GM18517 (cell line): ENCODE results near the gene TMEM238.

Source experiments
- ATAC-seq: cut with Tn5 transposase; IDR thresholded peaks from one replicate; pipeline ENCODE4 v1.9.1; 2021; ENCODE audit warnings: mild to moderate bottlenecking, moderate library complexity; ENCODE audit not compliant: unreplicated experiment

The TMEM238 gene

GRCh38 chr19:55360902-55361301 is 23.2 kb downstream of the TMEM238 start:
- no peak for ATAC-seq

GRCh38 chr19:55358943-55359908 is 24.9 kb downstream of the TMEM238 start:
- ATAC-seq = no peak

- ATAC-seq = no peak
Observed at GRCh38 chr19:55358493-55358892, 25.6 kb downstream of the TMEM238 start.

DNA sequence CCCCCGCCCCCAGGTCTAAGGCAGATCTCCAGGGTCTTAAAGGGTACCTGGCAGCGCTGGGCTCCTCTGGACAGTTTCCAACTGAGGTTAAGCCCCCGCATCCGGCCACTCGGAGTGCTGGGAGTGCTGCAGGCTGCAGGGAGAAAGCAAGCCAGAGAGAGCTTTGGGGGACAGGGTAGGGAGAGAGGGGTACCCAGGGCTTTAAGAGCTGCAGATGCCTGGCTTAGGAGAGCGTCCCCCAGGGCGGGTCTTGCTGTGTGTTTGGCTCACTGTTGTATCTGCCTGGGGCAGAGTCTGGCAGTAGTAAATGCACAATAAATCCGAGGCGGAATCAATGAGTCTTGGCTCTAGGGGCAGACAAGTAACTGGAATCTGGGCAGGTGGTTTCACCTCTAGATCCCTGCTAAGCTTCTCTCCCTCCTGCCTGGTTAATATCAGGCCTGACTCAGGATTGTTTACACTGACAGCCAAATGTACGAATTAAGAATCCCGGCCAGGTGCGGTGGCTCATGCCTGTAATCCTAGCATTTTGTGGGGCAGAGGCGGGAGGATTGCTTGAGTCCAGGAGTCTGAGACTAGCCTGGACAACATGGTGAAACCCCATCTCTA is 28.8 kb downstream of the TMEM238 start:
- no peak for ATAC-seq

DNA sequence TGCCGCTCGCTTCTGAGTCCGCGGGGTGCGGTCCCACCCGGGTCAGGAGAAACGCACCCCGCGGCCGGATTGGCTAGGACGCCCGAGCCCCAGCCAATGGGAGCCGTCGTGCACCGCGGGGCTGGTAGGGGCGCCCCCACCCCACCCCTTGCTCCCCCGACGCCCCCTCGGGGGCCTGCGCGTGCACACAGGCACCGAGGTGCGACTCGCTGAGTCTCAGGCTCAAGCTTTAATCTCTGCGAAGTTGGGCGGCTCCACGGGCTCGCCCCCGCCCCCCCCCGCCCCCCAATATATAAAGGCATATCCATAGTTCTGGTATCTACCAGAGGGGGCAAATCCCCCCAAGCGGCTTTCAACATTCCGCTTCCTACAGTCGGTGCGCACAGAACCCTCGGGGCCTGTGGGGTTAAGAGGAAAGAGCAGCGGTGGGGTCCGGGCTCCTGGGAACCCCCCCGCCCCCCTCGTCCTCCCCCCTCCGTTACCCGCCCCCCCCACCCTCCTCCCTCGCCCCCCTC is 29.3 kb downstream of the TMEM238 start, which contains the start of gene COX6B2:
COX6B2 (minus strand) TSS at position 22 of the 515 bp plus-strand sequence. CDS start 198 bp downstream, outside the sequence.
- no peak for ATAC-seq

GRCh38 chr19:55353803-55354697 is 30.0 kb downstream of the TMEM238 start:
- no peak for ATAC-seq

DNA sequence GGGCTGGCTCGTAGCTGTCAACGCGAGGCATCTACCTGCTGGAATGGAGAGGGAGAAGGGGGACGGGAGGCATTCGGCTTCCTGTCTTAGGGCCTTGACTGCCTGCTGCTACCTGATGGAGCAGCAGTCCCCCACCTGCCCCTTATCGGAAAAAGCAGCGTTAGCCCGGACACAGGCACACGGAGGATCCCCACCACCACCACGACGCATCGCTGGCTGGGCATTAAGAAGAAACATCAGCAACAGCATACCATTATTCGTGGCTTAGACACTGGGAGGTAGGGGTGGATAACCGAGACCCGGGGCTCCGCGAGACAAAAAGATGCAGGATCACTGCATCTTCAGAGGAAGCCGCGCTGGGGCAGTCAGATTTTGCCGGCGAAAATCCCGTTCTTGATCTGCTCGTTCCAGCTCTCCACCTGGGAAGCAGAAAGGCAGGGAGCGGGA is 30.7 kb downstream of the TMEM238 start:
- no peak for ATAC-seq

DNA sequence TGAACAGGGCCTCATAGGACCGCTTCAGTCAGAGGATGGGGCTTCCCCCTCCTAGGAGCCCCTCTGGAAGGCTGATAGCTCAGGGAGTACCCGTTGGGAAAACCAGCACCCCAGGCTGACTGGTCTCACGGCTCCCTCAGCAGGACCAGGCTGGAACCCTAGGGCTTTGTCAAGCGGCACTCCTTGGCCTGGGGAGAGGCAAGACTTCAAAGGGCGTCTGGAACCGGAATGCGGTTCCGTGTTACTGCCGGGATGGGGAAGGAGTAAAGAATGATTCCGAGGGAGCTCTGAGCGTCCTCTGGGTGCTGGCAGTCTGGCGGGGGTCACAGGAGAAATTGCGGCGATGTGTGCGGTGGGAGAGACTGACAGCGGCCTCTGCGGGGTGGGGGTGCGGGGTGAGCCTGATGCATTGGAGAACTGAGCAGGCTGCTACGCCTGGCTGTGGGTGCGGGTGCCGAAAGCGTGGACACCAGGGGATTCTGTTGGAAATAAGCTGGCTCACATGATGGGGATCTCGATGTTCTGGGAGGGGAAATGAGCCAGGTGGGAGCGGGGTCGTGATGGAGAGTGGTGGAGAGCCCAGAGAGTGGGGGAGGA is 31.4 kb downstream of the TMEM238 start:
- ATAC-seq = no peak

- ATAC-seq = no peak
Observed at GRCh38 chr19:55352040-55352439, 32.1 kb downstream of the TMEM238 start.

GRCh38 chr19:55350620-55351315 is 33.3 kb downstream of the TMEM238 start:
- ATAC-seq = no peak

GRCh38 chr19:55348317-55349034 is 35.6 kb downstream of the TMEM238 start:
- no peak for ATAC-seq

DNA sequence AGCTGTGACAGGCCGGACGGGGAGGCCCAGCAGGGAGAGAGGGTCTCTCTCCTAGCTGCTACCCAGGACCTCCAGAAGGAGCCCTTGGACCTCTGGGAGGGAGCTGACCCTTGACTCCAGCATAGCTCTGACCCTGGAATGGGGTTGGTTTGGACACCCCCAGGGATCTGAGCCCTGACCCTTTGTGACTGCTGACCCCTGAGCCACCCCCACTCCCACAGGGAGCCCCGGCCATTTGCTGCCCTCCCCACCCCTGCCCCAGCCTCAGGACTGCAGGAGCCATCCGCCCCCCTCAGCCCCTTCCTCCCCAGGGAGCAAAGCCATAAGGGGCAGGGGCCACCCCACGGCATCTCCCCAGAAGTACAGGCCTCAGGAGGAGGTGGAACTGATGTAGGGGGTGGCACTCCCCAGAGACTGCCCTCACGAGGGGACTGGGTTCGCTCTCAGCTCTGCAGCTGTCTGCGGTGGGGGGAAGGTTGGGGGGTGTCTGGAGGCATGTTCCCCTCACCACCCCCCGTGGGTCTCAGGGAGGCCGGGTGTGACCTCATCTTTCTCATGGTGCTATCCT is 36.6 kb downstream of the TMEM238 start:
- ATAC-seq = no peak

DNA sequence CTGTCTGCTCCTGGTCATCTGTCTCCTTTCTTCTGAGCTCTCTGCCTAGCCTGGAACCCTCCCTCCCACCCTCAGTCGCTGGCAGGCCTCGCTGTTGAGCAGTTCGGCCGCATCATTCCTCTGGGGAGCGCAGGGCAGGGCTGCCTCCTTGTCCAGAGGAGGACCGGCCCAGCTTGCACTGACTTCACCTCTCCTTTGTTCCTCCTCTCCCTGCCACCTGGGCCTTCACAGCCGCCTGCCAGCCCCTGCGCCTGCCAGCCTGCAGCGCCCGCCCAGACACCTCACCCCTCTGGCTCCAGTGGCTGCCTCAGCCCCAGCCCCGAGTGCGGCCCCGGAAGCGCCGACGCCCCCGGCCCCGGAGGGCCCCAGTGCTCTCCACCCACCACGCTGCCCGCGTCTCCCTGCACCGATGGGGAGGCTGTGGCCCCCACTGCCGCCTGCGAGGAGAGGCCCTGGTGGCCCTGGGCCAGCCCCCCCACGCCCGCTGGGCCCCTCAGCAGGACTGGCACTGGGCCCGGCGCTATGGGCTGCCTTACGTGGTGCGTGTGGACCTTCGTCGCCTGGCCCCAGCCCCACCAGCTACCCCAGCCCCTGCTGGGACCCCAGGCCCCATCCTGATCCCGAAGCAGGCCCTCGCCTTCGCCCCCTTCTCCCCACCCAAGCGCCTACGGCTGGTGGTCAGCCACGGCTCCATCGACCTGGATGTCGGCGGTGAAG is 37.2 kb downstream of the TMEM238 start:
- no peak for ATAC-seq

- ATAC-seq = no peak
Observed at GRCh38 chr19:55345818-55346724, 38.0 kb downstream of the TMEM238 start.

GRCh38 chr19:55345101-55345817 is 38.8 kb downstream of the TMEM238 start:
- no peak for ATAC-seq

- no peak for ATAC-seq
Observed at GRCh38 chr19:55344444-55344843, 39.6 kb downstream of the TMEM238 start.
